HCT116 (cell line): ENCODE data around the gene KLHL20. TPM values are rescaled to one million over a fixed set of nuclear protein-coding genes. Genes with fewer than 3 reads are reported as not detected.

Experiments
- ATAC-seq: fragments of 200-7000 bp; cut with Tn5 transposase; 2 replicates; pipeline ENCODE4 v1.9.1; 2020; ENCODE audit warnings: mild to moderate bottlenecking, moderate library complexity
- BruUV-seq: library from RNA; stranded (reverse); fragments of 400-500 nt; replicated peaks from 2 replicates; lab custom pipeline; 2021; lab: Mats Ljungman, UMichigan
- CTCF ChIA-PET: fragments of 300-600 bp; sonication (Branson Sonifier 250); formaldehyde crosslinking; loops from one replicate; lab custom pipeline; 2021; ENCODE audit warnings: antibody characterized with exemption; lab: Charles Lee
- POLR2A ChIA-PET: fragments of 300-600, 350-600 bp; sonication (Branson Sonifier 250); formaldehyde crosslinking; loops from one replicate; lab custom pipeline; 2021; ENCODE audit warnings: antibody characterized with exemption; lab: Charles Lee
- RAD21 ChIA-PET, 2 experiments: fragments of 300-600 bp; sonication (Branson Sonifier 250); formaldehyde crosslinking; loops; one replicate each; lab custom pipeline; 2023; ENCODE audit warnings: low total read pairs in 2 of 2; ENCODE audit not compliant: uncharacterized antibody in 2 of 2, unreplicated experiment in 2 of 2, low non-redundant PET in 1 of 2; lab: Charles Lee
- DNase-seq: peaks from one replicate; pipeline ENCODE4 v3.0.0-alpha.2; 2010; ENCODE audit warnings: low read depth, low spot score
- H2AFZ ChIP-seq: fragments of 200-600 bp; shearing (Covaris generic), sonication (generic); 2 replicates; pipeline ENCODE4 v1.6.1; 2017; ENCODE audit warnings: low read depth, mixed run types, mixed read lengths, antibody characterized with exemption, low read length; ENCODE audit not compliant: poor library complexity, severe bottlenecking
- H3K27ac ChIP-seq: 2 replicates; pipeline ENCODE4 v1.5.1; 2012; ENCODE audit warnings: low read depth, low read length
- H3K27me3 ChIP-seq: fragments of 200-600 bp; sonication (generic); 2 replicates; pipeline ENCODE4 v1.6.1; 2016; ENCODE audit warnings: mixed run types, low read length, mixed read lengths; ENCODE audit not compliant: insufficient read depth
- H3K36me3 ChIP-seq, 2 experiments: fragments of 200-500 bp in 1 of 2; fragments of 200-600 bp in 1 of 2; sonication (Bioruptor generic) in 1 of 2; sonication (generic) in 1 of 2; 2 replicates each; pipeline versions ENCODE4 v1.5.1 to v1.6.1; 2014 to 2016; ENCODE audit warnings: low read length in 2 of 2, inconsistent platforms in 1 of 2, mixed read lengths in 1 of 2, mixed run types in 1 of 2; ENCODE audit not compliant: insufficient read depth in 2 of 2, control insufficient read depth in 1 of 2
- H3K4me1 ChIP-seq, 2 experiments: fragments of 200-600 bp in 1 of 2; sonication (generic) in 1 of 2; 2 replicates each; pipeline versions ENCODE4 v1.5.1 to v1.6.1; 2012 to 2017; ENCODE audit warnings: low read length in 2 of 2, inconsistent platforms in 1 of 2, mild to moderate bottlenecking in 1 of 2, mixed read lengths in 1 of 2, mixed run types in 1 of 2, moderate library complexity in 1 of 2; ENCODE audit not compliant: insufficient read depth in 2 of 2, control insufficient read depth in 1 of 2
- H3K4me2 ChIP-seq: fragments of 200-600 bp; sonication (generic); 2 replicates; pipeline ENCODE4 v1.6.1; 2017; ENCODE audit warnings: mixed run types, low read length, mixed read lengths
- H3K4me3 ChIP-seq, 2 experiments: fragments of 200-600 bp in 1 of 2; sonication (generic) in 1 of 2; replicated peaks in 1 of 2; 2 replicates each; pipeline ENCODE4 v1.5.1; 2011 to 2016; ENCODE audit warnings: low read length in 2 of 2, control low read depth in 1 of 2, low read depth in 1 of 2, mild to moderate bottlenecking in 1 of 2, mixed read lengths in 1 of 2, mixed run types in 1 of 2
- H3K79me2 ChIP-seq: fragments of 200-600 bp; sonication (generic); 2 replicates; pipeline ENCODE4 v1.6.1; 2017; ENCODE audit warnings: mild to moderate bottlenecking, mixed run types, low read length, moderate library complexity, mixed read lengths; ENCODE audit not compliant: insufficient read depth
- H3K9ac ChIP-seq: fragments of 200-600 bp; sonication (generic); 2 replicates; pipeline ENCODE4 v1.6.1; 2016; ENCODE audit warnings: low read length, mixed read lengths
- H3K9me2 ChIP-seq: fragments of 200-600 bp; sonication (generic), shearing (Covaris generic); 2 replicates; pipeline ENCODE4 v1.6.1; 2017; ENCODE audit warnings: mixed run types, mild to moderate bottlenecking, moderate library complexity; ENCODE audit not compliant: insufficient read depth
- H3K9me3 ChIP-seq, 2 experiments: fragments of 200-500 bp in 1 of 2; fragments of 200-600 bp in 1 of 2; sonication (Bioruptor generic) in 1 of 2; sonication (generic) in 1 of 2; 2 replicates each; pipeline ENCODE4 v1.6.1; 2014 to 2017; ENCODE audit warnings: low read length in 2 of 2, mixed read lengths in 2 of 2, inconsistent platforms in 1 of 2, low read depth in 1 of 2, mild to moderate bottlenecking in 1 of 2, mixed run types in 1 of 2, moderate library complexity in 1 of 2; ENCODE audit not compliant: control insufficient read depth in 1 of 2, insufficient read depth in 1 of 2
- H4K20me1 ChIP-seq: fragments of 200-600 bp; sonication (generic), shearing (Covaris generic); 2 replicates; pipeline ENCODE4 v1.6.1; 2017; ENCODE audit warnings: mixed run types, mild to moderate bottlenecking, moderate library complexity; ENCODE audit not compliant: insufficient read depth
- CBX3 ChIP-seq: IDR thresholded peaks from 2 replicates; pipeline ENCODE4 v1.6.1; 2012; ENCODE audit warnings: low read depth
- EGR1 ChIP-seq: IDR thresholded peaks from 2 replicates; pipeline ENCODE4 v1.6.1; 2012; ENCODE audit warnings: low read depth
- EZH2 ChIP-seq: fragments of 200-600 bp; sonication (generic); IDR thresholded peaks from 2 replicates; pipeline ENCODE4 v1.6.1; 2017; ENCODE audit warnings: antibody characterized with exemption, mixed run types
- FOSL1 ChIP-seq: IDR thresholded peaks from 2 replicates; pipeline ENCODE4 v1.6.1; 2012; ENCODE audit warnings: low read depth
- JUND ChIP-seq: IDR thresholded peaks from 2 replicates; pipeline ENCODE4 v1.6.1; 2012
- POLR2A ChIP-seq: IDR thresholded peaks from 2 replicates; pipeline ENCODE4 v1.7.0; 2011; ENCODE audit warnings: borderline replicate concordance; ENCODE audit not compliant: insufficient read depth, insufficient read length; ENCODE audit errors: extremely low read depth
- POLR2AphosphoS5 ChIP-seq: IDR thresholded peaks from 2 replicates; pipeline ENCODE4 v1.6.1; 2011; ENCODE audit warnings: mild to moderate bottlenecking, low read depth, low read length, moderate library complexity
- TCF7L2 ChIP-seq: IDR thresholded peaks from 2 replicates; pipeline ENCODE4 v1.7.0; 2011; ENCODE audit warnings: borderline replicate concordance, inconsistent platforms; ENCODE audit not compliant: insufficient read depth, insufficient read length; ENCODE audit errors: extremely low read depth
- ZNF274 ChIP-seq: fragments of 200-500 bp; sonication (Bioruptor generic); IDR thresholded peaks from 2 replicates; pipeline ENCODE4 v1.6.1; 2014; ENCODE audit warnings: mild to moderate bottlenecking, low read depth, low read length, inconsistent platforms
- intact Hi-C: fragments of 100-400 bp; cut with micrococcal nuclease; formaldehyde crosslinking; loops from 2 replicates; pipeline ENCODE4 v1.10.0; 2022
- total RNA-seq: library from RNA; stranded (reverse); gene quantifications from one replicate; pipeline ENCODE4 v1.2.1, GENCODE V29; 2021; ENCODE audit not compliant: unreplicated experiment
- TF ChIP-seq, protein P1 (sequence below): IDR thresholded peaks from 2 replicates; pipeline ENCODE4 v1.6.1; 2012
- TF ChIP-seq, protein P2 (sequence below): IDR thresholded peaks from 2 replicates; pipeline ENCODE4 v1.6.1; 2012
- TF ChIP-seq, protein P3 (sequence below): IDR thresholded peaks from 2 replicates; pipeline ENCODE4 v1.6.1; 2012; ENCODE audit warnings: low read depth
- TF ChIP-seq, protein P4 (sequence below), 3 experiments: fragments of 200-600 bp in 1 of 3; sonication (generic) in 1 of 3; IDR thresholded peaks in 2 of 3; conservative IDR thresholded peaks in 1 of 3; 2 replicates each; pipeline ENCODE4 v1.5.1; 2012 to 2017; ENCODE audit warnings: low read depth in 2 of 3, low read length in 2 of 3, antibody characterized with exemption in 1 of 3, borderline replicate concordance in 1 of 3, control low read depth in 1 of 3, mild to moderate bottlenecking in 1 of 3, mixed read lengths in 1 of 3, mixed run types in 1 of 3, moderate library complexity in 1 of 3; ENCODE audit not compliant: insufficient read depth in 1 of 3

The KLHL20 gene
- total RNA-seq, 1 experiment from 2014 or later = 16.2 TPM

DNA sequence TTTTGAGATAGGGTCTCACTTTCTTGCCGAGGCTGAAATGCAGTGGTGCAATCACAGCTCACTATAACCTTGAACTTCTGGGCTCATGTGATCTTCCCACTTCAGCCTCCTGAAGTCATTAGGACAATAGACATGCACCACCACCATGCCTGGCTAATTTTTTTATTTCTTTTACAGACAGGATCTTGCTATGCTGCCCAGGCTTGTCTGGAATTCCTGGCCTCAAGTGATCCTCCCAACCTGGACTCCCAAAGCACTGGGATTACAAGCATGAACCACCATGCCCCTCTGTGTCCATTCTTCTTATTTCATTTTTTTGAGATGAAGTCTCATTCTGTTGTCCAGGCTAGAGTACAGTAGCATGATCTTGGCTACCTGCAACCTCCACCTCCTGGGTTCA lies 12.0 kb upstream of the KLHL20 start:
- POLR2A ChIA-PET = no interaction called here
- BruUV-seq = no TSS peak

DNA sequence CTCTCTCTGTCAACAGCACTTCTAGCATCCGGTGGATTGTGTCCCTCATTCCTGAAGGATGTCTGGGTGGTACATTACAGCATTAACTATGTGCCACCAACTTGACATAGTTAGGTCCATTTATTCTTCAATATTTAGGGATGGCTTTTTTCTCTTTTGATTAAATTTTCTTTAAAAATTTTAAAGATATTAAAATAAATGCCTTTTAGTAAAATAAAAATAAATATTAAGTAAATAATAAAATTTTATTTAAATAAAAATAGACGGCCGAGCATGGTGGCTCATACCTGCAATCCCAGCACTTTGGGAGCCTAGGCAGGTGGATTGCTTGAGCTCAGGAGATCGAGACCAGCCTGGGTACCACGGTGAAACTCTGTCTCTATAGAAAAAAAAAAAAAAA lies 9.7 kb upstream of the KLHL20 start:
- Histone ChIP-seq H3K4me1 (no peaks in the 10 kb centered on the region), H3K27ac (no peak overlapping the region), H4K20me1 (no peaks in the 10 kb centered on the region), H2AFZ (no peak overlapping the region), H3K9me2 (no peaks in the 10 kb centered on the region), H3K36me3 (no peaks in the 10 kb centered on the region), H3K4me2 (no peak overlapping the region), H3K9ac (no peak overlapping the region), H3K9me3 (no peaks in the 10 kb centered on the region), H3K79me2 (no peaks in the 10 kb centered on the region), H3K27me3 (no peaks in the 10 kb centered on the region), H3K4me3 (no peak overlapping the region)
- ChIA-PET POLR2A (no interaction called here), RAD21 (no interaction called here), CTCF (no interaction called here)
- ATAC-seq (no peak), DNase-seq (no peak)
- TF ChIP-seq, protein P1, sequence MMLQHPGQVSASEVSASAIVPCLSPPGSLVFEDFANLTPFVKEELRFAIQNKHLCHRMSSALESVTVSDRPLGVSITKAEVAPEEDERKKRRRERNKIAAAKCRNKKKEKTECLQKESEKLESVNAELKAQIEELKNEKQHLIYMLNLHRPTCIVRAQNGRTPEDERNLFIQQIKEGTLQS = no peak
- TF ChIP-seq TCF7L2 (no peak), FOSL1 (no peak), JUND (no peak), ZNF274 (no peak), EGR1 (no peak), POLR2A (no peak), POLR2AphosphoS5 (no peak), CBX3 (no peak)
- TF ChIP-seq, protein P2, sequence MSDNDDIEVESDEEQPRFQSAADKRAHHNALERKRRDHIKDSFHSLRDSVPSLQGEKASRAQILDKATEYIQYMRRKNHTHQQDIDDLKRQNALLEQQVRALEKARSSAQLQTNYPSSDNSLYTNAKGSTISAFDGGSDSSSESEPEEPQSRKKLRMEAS = no peak
- TF ChIP-seq, protein P3, sequence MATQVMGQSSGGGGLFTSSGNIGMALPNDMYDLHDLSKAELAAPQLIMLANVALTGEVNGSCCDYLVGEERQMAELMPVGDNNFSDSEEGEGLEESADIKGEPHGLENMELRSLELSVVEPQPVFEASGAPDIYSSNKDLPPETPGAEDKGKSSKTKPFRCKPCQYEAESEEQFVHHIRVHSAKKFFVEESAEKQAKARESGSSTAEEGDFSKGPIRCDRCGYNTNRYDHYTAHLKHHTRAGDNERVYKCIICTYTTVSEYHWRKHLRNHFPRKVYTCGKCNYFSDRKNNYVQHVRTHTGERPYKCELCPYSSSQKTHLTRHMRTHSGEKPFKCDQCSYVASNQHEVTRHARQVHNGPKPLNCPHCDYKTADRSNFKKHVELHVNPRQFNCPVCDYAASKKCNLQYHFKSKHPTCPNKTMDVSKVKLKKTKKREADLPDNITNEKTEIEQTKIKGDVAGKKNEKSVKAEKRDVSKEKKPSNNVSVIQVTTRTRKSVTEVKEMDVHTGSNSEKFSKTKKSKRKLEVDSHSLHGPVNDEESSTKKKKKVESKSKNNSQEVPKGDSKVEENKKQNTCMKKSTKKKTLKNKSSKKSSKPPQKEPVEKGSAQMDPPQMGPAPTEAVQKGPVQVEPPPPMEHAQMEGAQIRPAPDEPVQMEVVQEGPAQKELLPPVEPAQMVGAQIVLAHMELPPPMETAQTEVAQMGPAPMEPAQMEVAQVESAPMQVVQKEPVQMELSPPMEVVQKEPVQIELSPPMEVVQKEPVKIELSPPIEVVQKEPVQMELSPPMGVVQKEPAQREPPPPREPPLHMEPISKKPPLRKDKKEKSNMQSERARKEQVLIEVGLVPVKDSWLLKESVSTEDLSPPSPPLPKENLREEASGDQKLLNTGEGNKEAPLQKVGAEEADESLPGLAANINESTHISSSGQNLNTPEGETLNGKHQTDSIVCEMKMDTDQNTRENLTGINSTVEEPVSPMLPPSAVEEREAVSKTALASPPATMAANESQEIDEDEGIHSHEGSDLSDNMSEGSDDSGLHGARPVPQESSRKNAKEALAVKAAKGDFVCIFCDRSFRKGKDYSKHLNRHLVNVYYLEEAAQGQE = no peak
- no TSS peak for BruUV-seq
- intact Hi-C loops = no loop called here

More for the DNA sequence above, 12.0 kb upstream of the KLHL20 start:
- intact Hi-C loops = no loop called here
- no peak overlapping the region for H3K4me3 ChIP-seq
- H3K4me1 ChIP-seq = no peaks in the 10 kb centered on the region
- no peak overlapping the region for H3K4me2 ChIP-seq
- no peak overlapping the region for H2AFZ ChIP-seq
- no peak for ATAC-seq
- RAD21 ChIA-PET = no interaction called here
- no peak for DNase-seq
- no peak overlapping the region for H3K9ac ChIP-seq
- TF ChIP-seq POLR2A (no peak), EZH2 (no peak)
- TF ChIP-seq, protein P4, sequence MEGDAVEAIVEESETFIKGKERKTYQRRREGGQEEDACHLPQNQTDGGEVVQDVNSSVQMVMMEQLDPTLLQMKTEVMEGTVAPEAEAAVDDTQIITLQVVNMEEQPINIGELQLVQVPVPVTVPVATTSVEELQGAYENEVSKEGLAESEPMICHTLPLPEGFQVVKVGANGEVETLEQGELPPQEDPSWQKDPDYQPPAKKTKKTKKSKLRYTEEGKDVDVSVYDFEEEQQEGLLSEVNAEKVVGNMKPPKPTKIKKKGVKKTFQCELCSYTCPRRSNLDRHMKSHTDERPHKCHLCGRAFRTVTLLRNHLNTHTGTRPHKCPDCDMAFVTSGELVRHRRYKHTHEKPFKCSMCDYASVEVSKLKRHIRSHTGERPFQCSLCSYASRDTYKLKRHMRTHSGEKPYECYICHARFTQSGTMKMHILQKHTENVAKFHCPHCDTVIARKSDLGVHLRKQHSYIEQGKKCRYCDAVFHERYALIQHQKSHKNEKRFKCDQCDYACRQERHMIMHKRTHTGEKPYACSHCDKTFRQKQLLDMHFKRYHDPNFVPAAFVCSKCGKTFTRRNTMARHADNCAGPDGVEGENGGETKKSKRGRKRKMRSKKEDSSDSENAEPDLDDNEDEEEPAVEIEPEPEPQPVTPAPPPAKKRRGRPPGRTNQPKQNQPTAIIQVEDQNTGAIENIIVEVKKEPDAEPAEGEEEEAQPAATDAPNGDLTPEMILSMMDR (IDR thresholded peaks at IDR 0.05 in 2 of 3, conservative IDR thresholded peaks at IDR 0.05 in 1 of 3; ENCODE audit: borderline replicate concordance in 1 of 3, insufficient read depth in 1 of 3, low read depth in 2 of 3, low read length in 2 of 3) = no peak
- TF ChIP-seq, protein P1 = no peak
- no peaks in the 10 kb centered on the region for H3K9me2 ChIP-seq
- H3K36me3 ChIP-seq = no peaks in the 10 kb centered on the region
- CTCF ChIA-PET = no interaction called here
- H3K27ac ChIP-seq = no peak overlapping the region
- no peaks in the 10 kb centered on the region for H3K79me2 ChIP-seq
- no peaks in the 10 kb centered on the region for H3K9me3 ChIP-seq
- H4K20me1 ChIP-seq = no peaks in the 10 kb centered on the region
- no peaks in the 10 kb centered on the region for H3K27me3 ChIP-seq
